GM23338 (cell line): ENCODE measurements around the gene HDAC9. TPM values are rescaled to one million over a fixed set of nuclear protein-coding genes. Genes with fewer than 3 reads are reported as not detected.

Experiments used
- ATAC-seq: fragments of 200-7000 bp; cut with Tn5 transposase; 3 replicates; pipeline ENCODE4 v1.9.1; 2020
- DNase-seq: peaks from one replicate; pipeline ENCODE4 v3.0.0-alpha.2; 2015; ENCODE audit warnings: low spot score
- H2AFZ ChIP-seq: fragments of 200-600 bp; sonication (generic); 2 replicates; pipeline ENCODE4 v1.8.0; 2016; ENCODE audit warnings: antibody characterized with exemption, mild to moderate bottlenecking, moderate library complexity
- H3F3A ChIP-seq: fragments of 200-600 bp; sonication (generic); replicated peaks from 2 replicates; pipeline ENCODE4 v1.8.0; 2017; ENCODE audit warnings: antibody characterized with exemption, mixed run types, low read depth
- H3K27ac ChIP-seq: fragments of 200-600 bp; sonication (generic); 2 replicates; pipeline ENCODE4 v1.6.1; 2016; ENCODE audit warnings: low read depth
- H3K27me3 ChIP-seq: fragments of 200-600 bp; sonication (generic); 2 replicates; pipeline ENCODE4 v1.8.0; 2016; ENCODE audit warnings: mild to moderate bottlenecking, mixed run types, moderate library complexity; ENCODE audit not compliant: insufficient read depth
- H3K36me3 ChIP-seq: fragments of 200-600 bp; sonication (generic); 2 replicates; pipeline ENCODE4 v1.8.0; 2016; ENCODE audit warnings: mild to moderate bottlenecking; ENCODE audit not compliant: insufficient read depth
- H3K4me1 ChIP-seq: fragments of 200-600 bp; sonication (generic); 2 replicates; pipeline ENCODE4 v1.8.0; 2016; ENCODE audit warnings: mild to moderate bottlenecking, moderate library complexity; ENCODE audit not compliant: insufficient read depth
- H3K4me2 ChIP-seq: fragments of 200-600 bp; sonication (generic); 2 replicates; pipeline ENCODE4 v1.7.1; 2017; ENCODE audit warnings: mixed run types
- H3K4me3 ChIP-seq: fragments of 200-600 bp; sonication (generic); 2 replicates; pipeline ENCODE4 v1.6.1; 2016; ENCODE audit warnings: mixed run types
- H3K79me2 ChIP-seq: fragments of 200-600 bp; sonication (generic); replicated peaks from 2 replicates; pipeline ENCODE4 v1.8.0; 2017; ENCODE audit warnings: mild to moderate bottlenecking; ENCODE audit not compliant: insufficient read depth
- H3K9me2 ChIP-seq: fragments of 200-600 bp; sonication (generic); 2 replicates; pipeline ENCODE4 v1.8.0; 2017; ENCODE audit not compliant: insufficient read depth
- H4K20me1 ChIP-seq: fragments of 200-600 bp; sonication (generic); replicated peaks from 2 replicates; pipeline ENCODE4 v1.8.0; 2017; ENCODE audit warnings: mild to moderate bottlenecking; ENCODE audit not compliant: insufficient read depth
- H3K27ac Mint-ChIP-seq: 2 replicates; pipeline ENCODE4 v1.8.0; 2020; ENCODE audit warnings: inconsistent platforms, mild to moderate bottlenecking, moderate library complexity, mixed read lengths
- H3K27me3 Mint-ChIP-seq: 3 replicates; pipeline ENCODE4 v1.8.0; 2022; ENCODE audit warnings: low read depth, mild to moderate bottlenecking, moderate library complexity, mixed read lengths, inconsistent platforms; ENCODE audit not compliant: insufficient read depth, poor library complexity
- H3K36me3 Mint-ChIP-seq: 3 replicates; pipeline ENCODE4 v1.8.0; 2021; ENCODE audit warnings: low read depth, mild to moderate bottlenecking, inconsistent platforms, moderate library complexity, mixed read lengths
- H3K4me1 Mint-ChIP-seq: 3 replicates; pipeline ENCODE4 v1.8.0; 2020; ENCODE audit warnings: mild to moderate bottlenecking, inconsistent platforms, mixed read lengths
- H3K4me3 Mint-ChIP-seq: 3 replicates; pipeline ENCODE4 v1.8.0; 2021; ENCODE audit warnings: moderate library complexity, mild to moderate bottlenecking, inconsistent platforms, mixed read lengths
- H3K9me3 Mint-ChIP-seq: 3 replicates; pipeline ENCODE4 v1.8.0; 2020; ENCODE audit warnings: moderate library complexity, mild to moderate bottlenecking, inconsistent platforms, mixed read lengths
- CREB1 ChIP-seq: fragments of 250-450 bp; sonication (Bioruptor Pico); IDR thresholded peaks from 2 replicates; pipeline ENCODE4 v1.5.0; 2020; ENCODE audit warnings: low read depth, mild to moderate bottlenecking, moderate library complexity
- EZH2 ChIP-seq: fragments of 200-600 bp; sonication (generic); IDR thresholded peaks from one replicate; pipeline ENCODE4 v1.8.0; 2017; ENCODE audit warnings: antibody characterized with exemption, mild to moderate bottlenecking, low read depth; ENCODE audit not compliant: unreplicated experiment
- EZH2phosphoT487 ChIP-seq: fragments of 200-600 bp; sonication (generic); IDR thresholded peaks from one replicate; pipeline ENCODE4 v1.8.1; 2018; ENCODE audit warnings: antibody characterized with exemption; ENCODE audit not compliant: unreplicated experiment
- JUNB ChIP-seq: IDR thresholded peaks from one replicate; pipeline ENCODE4 v1.6.1; 2016; ENCODE audit warnings: antibody characterized with exemption; ENCODE audit not compliant: unreplicated experiment
- NANOG ChIP-seq: IDR thresholded peaks from 2 replicates; pipeline ENCODE4 v1.6.1; 2016; ENCODE audit warnings: antibody characterized with exemption, borderline replicate concordance
- POLR2AphosphoS5 ChIP-seq: IDR thresholded peaks from 2 replicates; pipeline ENCODE4 v1.6.1; 2016; ENCODE audit warnings: antibody characterized with exemption, low read depth
- STAT1 ChIP-seq: IDR thresholded peaks from one replicate; pipeline ENCODE4 v1.6.1; 2016; ENCODE audit warnings: antibody characterized with exemption; ENCODE audit not compliant: unreplicated experiment
- ZNF114 ChIP-seq: fragments of 250-450 bp; sonication (Bioruptor Pico); IDR thresholded peaks from 2 replicates; pipeline ENCODE4 v1.5.0; 2020; ENCODE audit warnings: mild to moderate bottlenecking, moderate library complexity
- ZNF331 ChIP-seq: fragments of 250-450 bp; sonication (Bioruptor Pico); IDR thresholded peaks from 2 replicates; pipeline ENCODE4 v1.5.0; 2020; ENCODE audit warnings: low read depth, mild to moderate bottlenecking, moderate library complexity
- polyA plus RNA-seq: library from polyadenylated mRNA; unstranded; fragments of >200 nt; fragmentation: Nextera tagmentation; extraction: Ambion mirVana; gene quantifications from 2 replicates; pipeline ENCODE4 v1.2.1, GENCODE V29; 2016
- total RNA-seq: library from RNA; depleted of rRNA; stranded (reverse); fragments of >200 nt; shearing (Covaris generic); gene quantifications from 2 replicates; pipeline ENCODE4 v1.2.3, GENCODE V29; 2014
- TF ChIP-seq, protein P1 (sequence below): IDR thresholded peaks from one replicate; pipeline ENCODE4 v1.6.1; 2018; ENCODE audit warnings: antibody characterized with exemption; ENCODE audit not compliant: unreplicated experiment
- TF ChIP-seq, protein P2 (sequence below): IDR thresholded peaks from 2 replicates; pipeline ENCODE4 v1.6.1; 2016; ENCODE audit warnings: antibody characterized with exemption
- TF ChIP-seq, protein P3 (sequence below), 2 experiments: fragments of 200-600 bp in 1 of 2; sonication (generic) in 1 of 2; conservative IDR thresholded peaks; 2 replicates each; pipeline versions ENCODE4 v1.5.1 to v1.6.1; 2016 to 2017; ENCODE audit warnings: antibody characterized with exemption in 2 of 2, low read depth in 2 of 2, mild to moderate bottlenecking in 2 of 2, moderate library complexity in 1 of 2
- TF ChIP-seq, protein P4 (sequence below): fragments of 250-450 bp; sonication (Bioruptor Pico); IDR thresholded peaks from 2 replicates; pipeline ENCODE4 v1.5.0; 2020; ENCODE audit warnings: mild to moderate bottlenecking, moderate library complexity

HDAC9 gene
- total and polyA plus RNA-seq, 2 experiments from 2014 or later, result 8.3 to 18.5 TPM

DNA sequence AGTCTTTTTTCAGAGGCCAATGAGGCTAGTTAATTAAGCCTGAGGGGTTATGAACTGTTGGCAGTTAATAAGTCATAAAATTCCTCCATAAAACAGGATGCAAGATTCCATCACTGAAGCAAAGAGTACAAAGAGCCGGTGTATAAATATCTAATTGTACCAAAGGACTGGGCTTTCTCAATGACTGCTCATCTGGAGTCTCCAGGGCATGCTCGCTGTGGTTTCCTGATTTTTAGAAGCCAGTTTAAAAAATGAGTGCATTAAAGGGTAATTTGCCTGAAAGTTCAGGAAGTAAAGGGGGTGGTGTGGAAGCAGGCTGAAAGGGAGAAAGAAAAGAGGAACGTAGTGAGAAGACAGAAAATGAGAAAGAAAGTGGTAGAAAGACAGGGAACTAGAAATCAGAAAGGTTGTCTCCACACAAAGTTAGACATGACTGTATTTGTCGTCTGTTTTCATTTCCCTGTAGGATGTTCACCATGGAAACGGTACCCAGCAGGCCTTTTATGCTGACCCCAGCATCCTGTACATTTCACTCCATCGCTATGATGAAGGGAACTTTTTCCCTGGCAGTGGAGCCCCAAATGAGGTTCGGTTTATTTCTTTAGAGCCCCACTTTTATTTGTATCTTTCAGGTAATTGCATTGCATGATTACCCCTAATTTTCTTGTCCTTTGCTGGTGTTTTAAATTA lies 339.6 kb downstream of the HDAC9 start:
- Mint-ChIP-seq H3K4me1 (no peaks in the 10 kb centered on the region; the same call in 2 of the 3 replicates), H3K9me3 (no peaks in the 10 kb centered on the region), H3K4me3 (no peak overlapping the region), H3K36me3 (no peaks in the 10 kb centered on the region), H3K27me3 (no peaks in the 10 kb centered on the region), H3K27ac (peak overlapping the region; percentile 32; the same call in 1 of the 2 replicates)
- TF ChIP-seq ZNF331 (CRISPR knock-in tag), result no peak
- no peak for TF ChIP-seq EZH2
- no peak for TF ChIP-seq EZH2phosphoT487
- no peak for TF ChIP-seq STAT1
- TF ChIP-seq JUNB, result no peak
- no peak for TF ChIP-seq NANOG
- TF ChIP-seq ZNF114 (CRISPR knock-in tag), result no peak
- TF ChIP-seq, protein P1, sequence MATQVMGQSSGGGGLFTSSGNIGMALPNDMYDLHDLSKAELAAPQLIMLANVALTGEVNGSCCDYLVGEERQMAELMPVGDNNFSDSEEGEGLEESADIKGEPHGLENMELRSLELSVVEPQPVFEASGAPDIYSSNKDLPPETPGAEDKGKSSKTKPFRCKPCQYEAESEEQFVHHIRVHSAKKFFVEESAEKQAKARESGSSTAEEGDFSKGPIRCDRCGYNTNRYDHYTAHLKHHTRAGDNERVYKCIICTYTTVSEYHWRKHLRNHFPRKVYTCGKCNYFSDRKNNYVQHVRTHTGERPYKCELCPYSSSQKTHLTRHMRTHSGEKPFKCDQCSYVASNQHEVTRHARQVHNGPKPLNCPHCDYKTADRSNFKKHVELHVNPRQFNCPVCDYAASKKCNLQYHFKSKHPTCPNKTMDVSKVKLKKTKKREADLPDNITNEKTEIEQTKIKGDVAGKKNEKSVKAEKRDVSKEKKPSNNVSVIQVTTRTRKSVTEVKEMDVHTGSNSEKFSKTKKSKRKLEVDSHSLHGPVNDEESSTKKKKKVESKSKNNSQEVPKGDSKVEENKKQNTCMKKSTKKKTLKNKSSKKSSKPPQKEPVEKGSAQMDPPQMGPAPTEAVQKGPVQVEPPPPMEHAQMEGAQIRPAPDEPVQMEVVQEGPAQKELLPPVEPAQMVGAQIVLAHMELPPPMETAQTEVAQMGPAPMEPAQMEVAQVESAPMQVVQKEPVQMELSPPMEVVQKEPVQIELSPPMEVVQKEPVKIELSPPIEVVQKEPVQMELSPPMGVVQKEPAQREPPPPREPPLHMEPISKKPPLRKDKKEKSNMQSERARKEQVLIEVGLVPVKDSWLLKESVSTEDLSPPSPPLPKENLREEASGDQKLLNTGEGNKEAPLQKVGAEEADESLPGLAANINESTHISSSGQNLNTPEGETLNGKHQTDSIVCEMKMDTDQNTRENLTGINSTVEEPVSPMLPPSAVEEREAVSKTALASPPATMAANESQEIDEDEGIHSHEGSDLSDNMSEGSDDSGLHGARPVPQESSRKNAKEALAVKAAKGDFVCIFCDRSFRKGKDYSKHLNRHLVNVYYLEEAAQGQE, result no peak
- TF ChIP-seq, protein P2, sequence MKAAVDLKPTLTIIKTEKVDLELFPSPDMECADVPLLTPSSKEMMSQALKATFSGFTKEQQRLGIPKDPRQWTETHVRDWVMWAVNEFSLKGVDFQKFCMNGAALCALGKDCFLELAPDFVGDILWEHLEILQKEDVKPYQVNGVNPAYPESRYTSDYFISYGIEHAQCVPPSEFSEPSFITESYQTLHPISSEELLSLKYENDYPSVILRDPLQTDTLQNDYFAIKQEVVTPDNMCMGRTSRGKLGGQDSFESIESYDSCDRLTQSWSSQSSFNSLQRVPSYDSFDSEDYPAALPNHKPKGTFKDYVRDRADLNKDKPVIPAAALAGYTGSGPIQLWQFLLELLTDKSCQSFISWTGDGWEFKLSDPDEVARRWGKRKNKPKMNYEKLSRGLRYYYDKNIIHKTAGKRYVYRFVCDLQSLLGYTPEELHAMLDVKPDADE, result no peak
- no peak for TF ChIP-seq POLR2AphosphoS5
- TF ChIP-seq, protein P3, sequence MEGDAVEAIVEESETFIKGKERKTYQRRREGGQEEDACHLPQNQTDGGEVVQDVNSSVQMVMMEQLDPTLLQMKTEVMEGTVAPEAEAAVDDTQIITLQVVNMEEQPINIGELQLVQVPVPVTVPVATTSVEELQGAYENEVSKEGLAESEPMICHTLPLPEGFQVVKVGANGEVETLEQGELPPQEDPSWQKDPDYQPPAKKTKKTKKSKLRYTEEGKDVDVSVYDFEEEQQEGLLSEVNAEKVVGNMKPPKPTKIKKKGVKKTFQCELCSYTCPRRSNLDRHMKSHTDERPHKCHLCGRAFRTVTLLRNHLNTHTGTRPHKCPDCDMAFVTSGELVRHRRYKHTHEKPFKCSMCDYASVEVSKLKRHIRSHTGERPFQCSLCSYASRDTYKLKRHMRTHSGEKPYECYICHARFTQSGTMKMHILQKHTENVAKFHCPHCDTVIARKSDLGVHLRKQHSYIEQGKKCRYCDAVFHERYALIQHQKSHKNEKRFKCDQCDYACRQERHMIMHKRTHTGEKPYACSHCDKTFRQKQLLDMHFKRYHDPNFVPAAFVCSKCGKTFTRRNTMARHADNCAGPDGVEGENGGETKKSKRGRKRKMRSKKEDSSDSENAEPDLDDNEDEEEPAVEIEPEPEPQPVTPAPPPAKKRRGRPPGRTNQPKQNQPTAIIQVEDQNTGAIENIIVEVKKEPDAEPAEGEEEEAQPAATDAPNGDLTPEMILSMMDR (conservative IDR thresholded peaks at IDR 0.05; ENCODE audit: low read depth in 2 of 2), result no peak
- TF ChIP-seq, protein P4, sequence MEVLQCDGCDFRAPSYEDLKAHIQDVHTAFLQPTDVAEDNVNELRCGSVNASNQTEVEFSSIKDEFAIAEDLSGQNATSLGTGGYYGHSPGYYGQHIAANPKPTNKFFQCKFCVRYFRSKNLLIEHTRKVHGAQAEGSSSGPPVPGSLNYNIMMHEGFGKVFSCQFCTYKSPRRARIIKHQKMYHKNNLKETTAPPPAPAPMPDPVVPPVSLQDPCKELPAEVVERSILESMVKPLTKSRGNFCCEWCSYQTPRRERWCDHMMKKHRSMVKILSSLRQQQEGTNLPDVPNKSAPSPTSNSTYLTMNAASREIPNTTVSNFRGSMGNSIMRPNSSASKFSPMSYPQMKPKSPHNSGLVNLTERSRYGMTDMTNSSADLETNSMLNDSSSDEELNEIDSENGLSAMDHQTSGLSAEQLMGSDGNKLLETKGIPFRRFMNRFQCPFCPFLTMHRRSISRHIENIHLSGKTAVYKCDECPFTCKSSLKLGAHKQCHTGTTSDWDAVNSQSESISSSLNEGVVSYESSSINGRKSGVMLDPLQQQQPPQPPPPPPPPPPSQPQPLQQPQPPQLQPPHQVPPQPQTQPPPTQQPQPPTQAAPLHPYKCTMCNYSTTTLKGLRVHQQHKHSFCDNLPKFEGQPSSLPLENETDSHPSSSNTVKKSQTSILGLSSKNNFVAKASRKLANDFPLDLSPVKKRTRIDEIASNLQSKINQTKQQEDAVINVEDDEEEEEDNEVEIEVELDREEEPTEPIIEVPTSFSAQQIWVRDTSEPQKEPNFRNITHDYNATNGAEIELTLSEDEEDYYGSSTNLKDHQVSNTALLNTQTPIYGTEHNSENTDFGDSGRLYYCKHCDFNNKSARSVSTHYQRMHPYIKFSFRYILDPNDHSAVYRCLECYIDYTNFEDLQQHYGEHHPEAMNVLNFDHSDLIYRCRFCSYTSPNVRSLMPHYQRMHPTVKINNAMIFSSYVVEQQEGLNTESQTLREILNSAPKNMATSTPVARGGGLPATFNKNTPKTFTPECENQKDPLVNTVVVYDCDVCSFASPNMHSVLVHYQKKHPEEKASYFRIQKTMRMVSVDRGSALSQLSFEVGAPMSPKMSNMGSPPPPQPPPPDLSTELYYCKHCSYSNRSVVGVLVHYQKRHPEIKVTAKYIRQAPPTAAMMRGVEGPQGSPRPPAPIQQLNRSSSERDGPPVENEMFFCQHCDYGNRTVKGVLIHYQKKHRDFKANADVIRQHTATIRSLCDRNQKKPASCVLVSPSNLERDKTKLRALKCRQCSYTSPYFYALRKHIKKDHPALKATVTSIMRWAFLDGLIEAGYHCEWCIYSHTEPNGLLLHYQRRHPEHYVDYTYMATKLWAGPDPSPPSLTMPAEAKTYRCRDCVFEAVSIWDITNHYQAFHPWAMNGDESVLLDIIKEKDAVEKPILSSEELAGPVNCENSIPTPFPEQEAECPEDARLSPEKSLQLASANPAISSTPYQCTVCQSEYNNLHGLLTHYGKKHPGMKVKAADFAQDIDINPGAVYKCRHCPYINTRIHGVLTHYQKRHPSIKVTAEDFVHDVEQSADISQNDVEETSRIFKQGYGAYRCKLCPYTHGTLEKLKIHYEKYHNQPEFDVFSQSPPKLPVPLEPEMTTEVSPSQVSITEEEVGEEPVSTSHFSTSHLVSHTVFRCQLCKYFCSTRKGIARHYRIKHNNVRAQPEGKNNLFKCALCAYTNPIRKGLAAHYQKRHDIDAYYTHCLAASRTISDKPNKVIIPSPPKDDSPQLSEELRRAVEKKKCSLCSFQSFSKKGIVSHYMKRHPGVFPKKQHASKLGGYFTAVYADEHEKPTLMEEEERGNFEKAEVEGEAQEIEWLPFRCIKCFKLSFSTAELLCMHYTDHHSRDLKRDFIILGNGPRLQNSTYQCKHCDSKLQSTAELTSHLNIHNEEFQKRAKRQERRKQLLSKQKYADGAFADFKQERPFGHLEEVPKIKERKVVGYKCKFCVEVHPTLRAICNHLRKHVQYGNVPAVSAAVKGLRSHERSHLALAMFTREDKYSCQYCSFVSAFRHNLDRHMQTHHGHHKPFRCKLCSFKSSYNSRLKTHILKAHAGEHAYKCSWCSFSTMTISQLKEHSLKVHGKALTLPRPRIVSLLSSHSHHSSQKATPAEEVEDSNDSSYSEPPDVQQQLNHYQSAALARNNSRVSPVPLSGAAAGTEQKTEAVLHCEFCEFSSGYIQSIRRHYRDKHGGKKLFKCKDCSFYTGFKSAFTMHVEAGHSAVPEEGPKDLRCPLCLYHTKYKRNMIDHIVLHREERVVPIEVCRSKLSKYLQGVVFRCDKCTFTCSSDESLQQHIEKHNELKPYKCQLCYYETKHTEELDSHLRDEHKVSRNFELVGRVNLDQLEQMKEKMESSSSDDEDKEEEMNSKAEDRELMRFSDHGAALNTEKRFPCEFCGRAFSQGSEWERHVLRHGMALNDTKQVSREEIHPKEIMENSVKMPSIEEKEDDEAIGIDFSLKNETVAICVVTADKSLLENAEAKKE (CRISPR knock-in tag), result no peak
- no peak for TF ChIP-seq CREB1 (CRISPR knock-in tag)
- H3K9me2 ChIP-seq, result no peaks in the 10 kb centered on the region; the same call in 1 of the 2 replicates
- no peak overlapping the region for H3K27ac ChIP-seq
- no peaks in the 10 kb centered on the region for H3K79me2 ChIP-seq
- ATAC-seq (no peak), DNase-seq (no peak)
- no peak overlapping the region for H3K4me2 ChIP-seq
- H3K36me3 ChIP-seq, result no peaks in the 10 kb centered on the region
- no peaks in the 10 kb centered on the region for H3K27me3 ChIP-seq
- H2AFZ ChIP-seq, result no peak overlapping the region
- H4K20me1 ChIP-seq, result no peaks in the 10 kb centered on the region
- H3K4me3 ChIP-seq, result no peak overlapping the region
- H3K4me1 ChIP-seq, result no peaks in the 10 kb centered on the region
- H3F3A ChIP-seq, result no peaks in the 10 kb centered on the region
